NT2/D1 (cell line): ENCODE data around the gene TBC1D20.

Experiments used
- DNase-seq: peaks from one replicate; pipeline ENCODE4 v3.0.0-alpha.2; 2011; ENCODE audit warnings: low read depth, low spot score
- H3K27me3 ChIP-seq: 2 replicates; pipeline ENCODE4 v1.6.0; 2011; ENCODE audit warnings: mild to moderate bottlenecking; ENCODE audit not compliant: insufficient read length, insufficient read depth
- H3K36me3 ChIP-seq: 2 replicates; pipeline ENCODE4 v1.6.1; 2011; ENCODE audit warnings: mild to moderate bottlenecking, low read length, mixed read lengths; ENCODE audit not compliant: insufficient read depth, insufficient read length
- H3K4me1 ChIP-seq: 2 replicates; pipeline ENCODE4 v1.5.1; 2011; ENCODE audit not compliant: insufficient read depth, insufficient read length
- H3K4me3 ChIP-seq: 2 replicates; pipeline ENCODE4 v1.5.1; 2011; ENCODE audit warnings: low read depth; ENCODE audit not compliant: insufficient read length
- H3K9ac ChIP-seq: 2 replicates; pipeline ENCODE4 v1.6.0; 2011; ENCODE audit warnings: low read depth; ENCODE audit not compliant: insufficient read length
- H3K9me3 ChIP-seq: 2 replicates; pipeline ENCODE4 v1.5.1; 2011; ENCODE audit warnings: mild to moderate bottlenecking, low read length; ENCODE audit not compliant: insufficient read depth
- SUZ12 ChIP-seq: IDR thresholded peaks from 2 replicates; pipeline ENCODE4 v1.6.1; 2011; ENCODE audit not compliant: insufficient read length, insufficient read depth; ENCODE audit errors: extremely low read depth
- YY1 ChIP-seq: IDR thresholded peaks from 2 replicates; pipeline ENCODE4 v1.6.1; 2011; ENCODE audit not compliant: insufficient read length, insufficient read depth
- ZNF274 ChIP-seq: IDR thresholded peaks from 2 replicates; pipeline ENCODE4 v1.6.1; 2011; ENCODE audit warnings: mild to moderate bottlenecking, low read depth, low read length

The TBC1D20 gene

GRCh38 chr20:420721-421574 is 41.4 kb downstream of the TBC1D20 start:
- Histone ChIP-seq H3K9ac (no peak overlapping the region), H3K9me3 (no peaks in the 10 kb centered on the region; the same call in 1 of the 2 replicates), H3K4me3 (no peak overlapping the region), H3K36me3 (peaks cover 61% of the 10 kb centered on the region), H3K4me1 (peaks cover 2% of the 10 kb centered on the region), H3K27me3 (no peaks in the 10 kb centered on the region)
- TF ChIP-seq ZNF274, result no peak
- no peak for TF ChIP-seq SUZ12
- TF ChIP-seq YY1, result no peak
- DNase-seq, result no peak

GRCh38 chr20:420166-420620 is 42.1 kb downstream of the TBC1D20 start:
- peaks cover 65% of the 10 kb centered on the region for H3K36me3 ChIP-seq
- TF ChIP-seq YY1 (no peak), ZNF274 (no peak), SUZ12 (no peak)
- no peak overlapping the region for H3K9ac ChIP-seq
- H3K4me3 ChIP-seq, result no peak overlapping the region
- no peaks in the 10 kb centered on the region; the same call in 1 of the 2 replicates for H3K9me3 ChIP-seq
- H3K27me3 ChIP-seq, result no peaks in the 10 kb centered on the region
- H3K4me1 ChIP-seq, result peaks cover 2% of the 10 kb centered on the region
- no peak for DNase-seq

- no peak overlapping the region for H3K4me3 ChIP-seq
- no peak for DNase-seq
- no peak overlapping the region for H3K9ac ChIP-seq
- no peaks in the 10 kb centered on the region; the same call in 1 of the 2 replicates for H3K9me3 ChIP-seq
- peaks cover 2% of the 10 kb centered on the region for H3K4me1 ChIP-seq
- TF ChIP-seq SUZ12 (no peak), ZNF274 (no peak), YY1 (no peak)
- H3K27me3 ChIP-seq, result no peaks in the 10 kb centered on the region
- peaks cover 65% of the 10 kb centered on the region for H3K36me3 ChIP-seq
Measured at GRCh38 chr20:419556-420165, 42.7 kb downstream of the TBC1D20 start.

- DNase-seq, result no peak
- Histone ChIP-seq H3K27me3 (no peaks in the 10 kb centered on the region), H3K4me1 (peaks cover 2% of the 10 kb centered on the region), H3K36me3 (peaks cover 59% of the 10 kb centered on the region), H3K9ac (no peak overlapping the region), H3K9me3 (no peaks in the 10 kb centered on the region; the same call in 1 of the 2 replicates), H3K4me3 (no peak overlapping the region)
- no peak for TF ChIP-seq ZNF274
Measured at GRCh38 chr20:418858-419365, 43.4 kb downstream of the TBC1D20 start.

GRCh38 chr20:417801-418342 is 44.5 kb downstream of the TBC1D20 start:
- Histone ChIP-seq H3K27me3 (no peaks in the 10 kb centered on the region), H3K9me3 (no peaks in the 10 kb centered on the region; the same call in 1 of the 2 replicates), H3K4me3 (no peak overlapping the region), H3K4me1 (peaks cover 2% of the 10 kb centered on the region), H3K9ac (no peak overlapping the region), H3K36me3 (peaks cover 55% of the 10 kb centered on the region)
- DNase-seq, result no peak
- no peak for TF ChIP-seq SUZ12
- TF ChIP-seq YY1, result no peak
- TF ChIP-seq ZNF274, result no peak

- H3K9me3 ChIP-seq, result peaks cover 5% of the 10 kb centered on the region; the same call in 1 of the 2 replicates
- H3K27me3 ChIP-seq, result no peaks in the 10 kb centered on the region
- H3K4me1 ChIP-seq, result peaks cover 2% of the 10 kb centered on the region
- no peak overlapping the region for H3K4me3 ChIP-seq
- peaks cover 52% of the 10 kb centered on the region for H3K36me3 ChIP-seq
- no peak for DNase-seq
- TF ChIP-seq ZNF274 (no peak), YY1 (no peak), SUZ12 (no peak)
- H3K9ac ChIP-seq, result no peak overlapping the region
Measured at GRCh38 chr20:416950-417800, 45.2 kb downstream of the TBC1D20 start.

GRCh38 chr20:415820-416322 is 46.5 kb downstream of the TBC1D20 start:
- H3K4me3 ChIP-seq, result no peak overlapping the region
- no peak for TF ChIP-seq SUZ12
- TF ChIP-seq ZNF274, result no peak
- no peak for TF ChIP-seq YY1
- DNase-seq, result no peak
- H3K9me3 ChIP-seq, result peaks cover 12% of the 10 kb centered on the region; the same call in 1 of the 2 replicates
- H3K4me1 ChIP-seq, result peaks cover 2% of the 10 kb centered on the region
- H3K9ac ChIP-seq, result no peak overlapping the region
- H3K27me3 ChIP-seq, result no peaks in the 10 kb centered on the region
- peaks cover 50% of the 10 kb centered on the region for H3K36me3 ChIP-seq
